HG03139 (cell line): ENCODE results near the gene CFAP97.
"Not testable (repeated sequence)": the region's sequence is repeated elsewhere in the genome, so short reads cannot be mapped to it uniquely, and the experiment has no call there.

ENCODE experiments used
- ATAC-seq: cut with Tn5 transposase; IDR thresholded peaks from one replicate; pipeline ENCODE4 v1.9.1; 2021; ENCODE audit not compliant: unreplicated experiment

The CFAP97 gene

GRCh38 chr4:185224597-185224996 is 20.8 kb upstream of the CFAP97 start:
- ATAC-seq: no peak

- ATAC-seq: no peak
These were observed 18.8 kb upstream of the CFAP97 start for GRCh38 chr4:185222598-185222997.

DNA sequence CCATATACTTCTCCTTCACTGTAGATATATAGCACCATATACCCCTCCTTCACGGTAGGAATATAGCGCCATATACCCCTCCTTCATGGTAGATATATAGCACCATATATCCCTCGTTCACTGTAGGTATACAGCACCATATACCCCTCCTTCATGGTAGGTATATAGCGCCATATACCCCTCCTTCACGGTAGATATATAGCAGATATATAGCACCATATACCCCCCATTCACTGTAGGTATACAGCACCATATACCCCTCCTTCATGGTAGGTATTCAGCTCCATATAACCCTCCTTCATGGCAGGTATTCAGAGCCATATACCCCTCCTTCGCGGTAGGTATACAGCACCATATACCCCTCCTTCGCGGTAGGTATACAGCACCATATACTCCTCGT is 18.1 kb upstream of the CFAP97 start:
- no peak for ATAC-seq

- ATAC-seq: no peak
These were observed 17.7 kb upstream of the CFAP97 start for GRCh38 chr4:185221491-185221890.

DNA sequence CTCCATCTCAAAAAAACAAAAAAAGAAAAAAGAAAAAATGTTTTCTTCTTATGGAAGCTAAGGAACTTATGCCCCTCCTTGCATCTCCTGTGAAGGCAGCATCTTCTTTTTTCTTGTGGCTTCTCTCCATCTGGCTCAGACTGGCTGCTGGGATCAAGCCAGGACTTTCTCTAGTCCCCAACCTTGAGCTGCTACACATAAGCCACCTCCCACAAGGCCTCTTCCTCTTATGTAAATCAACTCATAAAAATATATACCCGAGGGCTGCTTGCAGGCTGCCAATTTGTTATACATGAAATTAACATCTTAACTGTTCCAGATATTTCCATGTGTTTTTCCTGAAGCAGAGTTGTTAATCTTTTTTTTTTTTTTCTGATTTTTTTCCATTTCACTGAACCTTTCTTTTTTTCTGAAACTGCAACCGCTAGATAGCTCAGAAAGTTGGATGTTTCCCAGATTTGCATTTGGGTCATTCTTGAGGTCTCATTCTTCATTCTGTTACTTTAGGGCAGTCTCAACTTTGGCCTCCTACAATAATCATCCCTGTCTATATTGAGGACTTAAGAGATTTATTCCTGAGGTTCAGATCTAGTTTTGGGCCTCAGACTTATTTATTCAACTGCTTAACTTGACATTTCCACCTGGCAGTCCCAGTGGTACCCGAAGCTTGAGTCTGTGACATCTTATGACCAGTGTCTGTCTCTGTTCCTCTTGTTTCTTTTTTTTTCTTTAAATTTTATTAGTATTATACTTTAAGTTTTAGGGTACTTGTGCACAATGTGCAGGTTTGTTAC is 15.9 kb upstream of the CFAP97 start:
- peak; percentile 67 for ATAC-seq

DNA sequence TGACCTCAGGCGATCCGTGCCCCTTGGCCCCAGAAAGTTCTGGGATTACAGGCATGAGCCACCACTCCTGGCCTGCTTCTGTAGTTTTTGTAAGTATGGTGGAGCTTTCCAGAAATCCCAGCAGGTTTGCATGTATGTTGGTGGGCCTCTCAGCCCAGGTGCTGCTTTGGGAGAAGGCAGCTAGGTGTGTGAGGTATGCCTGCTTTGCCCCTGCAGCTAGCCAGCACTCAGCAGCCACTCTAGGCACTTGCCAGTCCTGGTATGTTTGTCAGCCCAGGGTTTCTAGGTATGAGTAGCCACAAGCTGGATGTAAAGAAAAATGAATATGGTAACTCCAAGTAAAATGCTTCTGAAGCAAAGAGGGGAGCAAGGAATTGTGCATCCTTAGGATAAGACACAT is 14.5 kb upstream of the CFAP97 start:
- no peak for ATAC-seq

- ATAC-seq: no peak
These were observed 13.7 kb upstream of the CFAP97 start for GRCh38 chr4:185217408-185217975.

DNA sequence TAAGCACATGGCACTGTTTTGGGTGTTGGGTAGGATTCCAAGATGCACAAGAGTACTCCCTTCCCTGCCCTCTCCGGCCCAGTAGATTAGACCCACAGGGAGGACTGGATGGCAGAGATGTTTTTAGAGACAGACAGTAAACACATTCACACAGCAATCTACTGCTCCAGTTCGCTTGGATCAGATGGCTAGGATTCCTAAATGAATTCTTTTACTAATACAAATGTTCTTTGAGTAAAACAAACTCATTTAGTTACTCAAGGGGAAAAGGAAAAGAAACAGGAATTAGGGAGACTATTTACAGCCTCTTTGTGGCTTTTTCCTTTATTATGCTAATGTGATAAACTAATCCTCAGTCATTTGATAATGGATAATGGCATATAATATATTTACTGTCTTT is 11.5 kb upstream of the CFAP97 start:
- no peak for ATAC-seq

GRCh38 chr4:185213877-185214276 is 10.1 kb upstream of the CFAP97 start:
- peak; percentile 42 for ATAC-seq

DNA sequence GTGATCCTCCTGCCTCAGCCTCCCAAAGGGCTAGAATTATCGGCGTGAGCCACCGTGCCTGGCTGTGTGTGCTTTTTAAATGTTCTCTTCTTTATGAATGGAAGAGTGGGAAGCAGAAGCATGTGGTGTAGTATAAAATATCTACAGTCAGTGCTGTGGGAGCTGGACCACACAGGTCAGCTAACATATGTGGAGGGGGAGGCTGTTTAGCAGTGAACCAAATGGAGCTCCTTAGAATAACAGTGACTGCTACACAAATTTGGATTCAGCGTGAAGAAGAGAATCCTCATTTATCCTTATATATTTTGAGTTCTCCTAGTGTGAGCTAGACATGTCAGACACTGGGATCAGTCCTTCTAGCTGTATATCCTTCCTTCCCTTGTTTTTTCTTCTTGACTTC is 8.8 kb upstream of the CFAP97 start:
- no peak for ATAC-seq

GRCh38 chr4:185211641-185212040 is 7.8 kb upstream of the CFAP97 start:
- ATAC-seq: no peak

GRCh38 chr4:185211035-185211434 is 7.2 kb upstream of the CFAP97 start:
- no peak for ATAC-seq

GRCh38 chr4:185210102-185210981 is 6.5 kb upstream of the CFAP97 start:
- peak; percentile 15 for ATAC-seq

GRCh38 chr4:185209852-185210101 is 6.0 kb upstream of the CFAP97 start:
- ATAC-seq: peak; percentile 13

- peak; percentile 69 for ATAC-seq
These were observed 5.4 kb upstream of the CFAP97 start, which contains the start of gene SNX25 for GRCh38 chr4:185209031-185209851. SNX25 (plus strand) TSS chr4:185209598; CDS start chr4:185209827, 229 bp downstream.

- no peak for ATAC-seq
These were observed 3.7 kb upstream of the CFAP97 start for GRCh38 chr4:185207466-185207865.

DNA sequence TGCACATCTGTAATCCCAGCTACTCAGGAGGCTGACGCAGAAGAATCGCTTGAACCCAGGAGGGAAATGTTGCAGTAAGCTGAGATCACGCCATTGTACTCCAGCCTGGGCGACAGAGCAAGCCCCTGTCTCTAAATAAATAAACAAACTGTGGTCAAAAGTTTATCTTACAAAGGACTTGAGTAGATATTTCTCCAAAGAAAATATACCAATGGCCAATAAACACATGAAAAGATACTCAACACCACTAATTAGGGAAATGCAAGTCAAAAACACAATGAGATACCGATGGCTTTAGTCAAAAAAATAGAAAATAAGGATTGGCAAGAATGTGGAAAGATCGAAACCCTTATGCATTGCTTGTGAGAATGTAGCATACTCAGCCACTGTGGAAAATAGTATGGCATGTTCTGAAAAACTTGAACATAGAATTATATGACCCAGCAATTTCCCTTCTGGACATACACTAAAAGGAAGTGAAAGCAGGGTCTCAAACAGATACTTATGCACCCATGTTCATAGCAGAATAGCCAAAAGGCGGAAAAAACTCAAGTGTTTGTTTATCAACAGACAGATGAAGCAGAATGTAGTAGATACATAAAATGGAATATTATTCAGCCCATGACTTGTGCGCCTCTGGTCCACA is 2.0 kb upstream of the CFAP97 start:
- no peak for ATAC-seq

- not testable (repeated sequence) for ATAC-seq
These were observed 1.3 kb upstream of the CFAP97 start for GRCh38 chr4:185205073-185205472.

GRCh38 chr4:185204238-185204910 is 574 bp upstream of the CFAP97 start:
- ATAC-seq: no peak

DNA sequence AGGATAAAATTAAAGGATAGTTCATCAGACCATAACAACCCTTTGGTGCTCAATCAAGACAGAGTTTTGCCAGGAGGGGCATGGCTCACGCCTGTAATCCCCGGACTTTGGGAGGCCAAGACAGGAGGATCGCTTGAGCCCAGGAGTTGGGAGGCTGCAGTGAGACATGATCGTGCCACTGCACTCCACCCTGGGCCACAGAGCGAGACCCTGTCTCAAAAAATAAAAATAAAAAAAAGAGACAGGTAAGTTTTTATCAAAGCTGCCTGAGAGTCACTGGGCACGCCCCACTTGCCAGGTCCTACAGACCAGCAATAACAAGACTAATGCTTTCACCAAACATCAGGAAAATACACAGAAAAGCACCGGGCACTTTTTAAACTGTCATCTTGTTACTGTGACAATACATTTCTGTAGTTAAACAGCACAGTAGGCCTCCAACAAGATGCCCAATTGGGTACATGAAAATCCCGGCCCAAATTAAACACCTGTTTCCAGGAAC is 765 bp downstream of the CFAP97 start:
- no peak for ATAC-seq
